ENCODE measurements around the gene C1QC.

DNA sequence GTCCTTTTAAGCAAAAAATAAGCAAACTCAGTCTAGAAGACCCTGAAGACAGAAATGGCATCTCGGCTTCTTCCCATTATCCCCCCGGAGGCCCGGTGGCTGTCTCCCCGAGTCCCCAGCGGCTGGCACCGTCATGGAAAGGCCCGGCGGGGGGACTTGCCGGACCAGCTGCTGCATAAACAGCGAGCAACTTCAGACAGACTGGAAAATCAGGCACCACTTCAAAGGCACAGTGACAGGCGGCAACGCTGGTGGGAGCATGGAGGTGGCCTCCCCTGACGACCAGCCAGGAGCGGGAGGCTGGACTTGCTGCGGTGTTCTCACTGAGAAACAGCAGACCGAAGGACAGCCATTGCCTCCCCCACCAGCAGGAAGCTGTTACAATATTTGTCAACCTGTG, 25.4 kb upstream of the C1QC start:
- TF ChIP-seq, protein P1, sequence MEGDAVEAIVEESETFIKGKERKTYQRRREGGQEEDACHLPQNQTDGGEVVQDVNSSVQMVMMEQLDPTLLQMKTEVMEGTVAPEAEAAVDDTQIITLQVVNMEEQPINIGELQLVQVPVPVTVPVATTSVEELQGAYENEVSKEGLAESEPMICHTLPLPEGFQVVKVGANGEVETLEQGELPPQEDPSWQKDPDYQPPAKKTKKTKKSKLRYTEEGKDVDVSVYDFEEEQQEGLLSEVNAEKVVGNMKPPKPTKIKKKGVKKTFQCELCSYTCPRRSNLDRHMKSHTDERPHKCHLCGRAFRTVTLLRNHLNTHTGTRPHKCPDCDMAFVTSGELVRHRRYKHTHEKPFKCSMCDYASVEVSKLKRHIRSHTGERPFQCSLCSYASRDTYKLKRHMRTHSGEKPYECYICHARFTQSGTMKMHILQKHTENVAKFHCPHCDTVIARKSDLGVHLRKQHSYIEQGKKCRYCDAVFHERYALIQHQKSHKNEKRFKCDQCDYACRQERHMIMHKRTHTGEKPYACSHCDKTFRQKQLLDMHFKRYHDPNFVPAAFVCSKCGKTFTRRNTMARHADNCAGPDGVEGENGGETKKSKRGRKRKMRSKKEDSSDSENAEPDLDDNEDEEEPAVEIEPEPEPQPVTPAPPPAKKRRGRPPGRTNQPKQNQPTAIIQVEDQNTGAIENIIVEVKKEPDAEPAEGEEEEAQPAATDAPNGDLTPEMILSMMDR (IDR thresholded peaks at IDR 0.05) = no peak
- no peak for TF ChIP-seq EZH2 (IDR thresholded peaks at IDR 0.05; ENCODE audit: borderline replicate concordance, insufficient read depth, low read depth, low read length, poor library complexity, severe bottlenecking)

Data from B cell (primary cell).